Tibial artery (tissue), 4 donors: ENCODE results near the gene DCAF4.

ENCODE experiments used
- DNase-seq, 2 donors: peaks; one replicate each; pipeline ENCODE4 v3.0.0-alpha.2; 2019
- H3K27ac ChIP-seq, 2 donors: fragments of 200-600 bp; sonication (generic) in 1 of 2; 1 replicate in 1 of 2; 2 replicates in 1 of 2; pipeline ENCODE4 v1.5.1; 2018 to 2019; ENCODE audit warnings: mild to moderate bottlenecking in 1 of 2
- H3K27me3 ChIP-seq, 2 donors: fragments of 200-600 bp; sonication (generic) in 1 of 2; one replicate each; pipeline versions ENCODE4 v1.5.1 to v1.6.0; 2016 to 2019
- H3K36me3 ChIP-seq, 3 donors: fragments of 200-600 bp; sonication (generic) in 2 of 3; one replicate each; pipeline ENCODE4 v1.5.1; 2016 to 2019; ENCODE audit warnings: mild to moderate bottlenecking in 2 of 3
- H3K4me1 ChIP-seq, 4 donors: fragments of 200-600 bp; sonication (generic) in 2 of 4; 1 replicate in 3 of 4; 2 replicates in 1 of 4; pipeline ENCODE4 v1.5.1; 2016 to 2019
- H3K4me3 ChIP-seq, 2 donors: fragments of 200-600 bp; sonication (generic) in 1 of 2; 1 replicate in 1 of 2; 2 replicates in 1 of 2; pipeline ENCODE4 v1.5.1; 2018 to 2019; ENCODE audit warnings: mild to moderate bottlenecking in 2 of 2
- H3K9me3 ChIP-seq, 3 donors: fragments of 200-600 bp; sonication (generic) in 1 of 3; one replicate each; pipeline ENCODE4 v1.5.1; 2016 to 2019
- CTCF ChIP-seq, 2 experiments: fragments of 200-600 bp in 1 of 2; fragments of 450-650 bp in 1 of 2; IDR thresholded peaks; one replicate each; pipeline ENCODE4 v1.5.1; 2017 to 2019; ENCODE audit warnings: antibody characterized with exemption in 2 of 2, mild to moderate bottlenecking in 1 of 2, moderate library complexity in 1 of 2
- intact Hi-C: fragments of 100-400 bp; cut with DNase I; formaldehyde crosslinking; loops from one replicate; pipeline ENCODE4 v1.15.0; 2023; ENCODE audit warnings: low total_unique reads

The DCAF4 gene

GRCh38 chr14:72932893-72933292 is 6.6 kb downstream of the DCAF4 start:
- DNase-seq, result no peak
- Histone ChIP-seq H3K4me3 (no peak overlapping the region), H3K4me1 (no peaks in the 10 kb centered on the region), H3K27ac (no peak overlapping the region), H3K27me3 (no peaks in the 10 kb centered on the region), H3K36me3 (peaks cover 0 to 15% (median 1%) of the 10 kb centered on the region in 3 donors), H3K9me3 (no peaks in the 10 kb centered on the region)
- intact Hi-C loops, result no loop called here
- no peak for TF ChIP-seq CTCF (IDR thresholded peaks at IDR 0.05)

- Histone ChIP-seq H3K9me3 (no peaks in the 10 kb centered on the region), H3K4me3 (no peak overlapping the region), H3K36me3 (peaks cover 36 to 71% (median 67%) of the 10 kb centered on the region in 3 donors), H3K4me1 (no peaks in the 10 kb centered on the region), H3K27me3 (no peaks in the 10 kb centered on the region), H3K27ac (no peak overlapping the region)
- intact Hi-C loops, result no loop called here
- TF ChIP-seq CTCF (IDR thresholded peaks at IDR 0.05), result no peak
- no peak for DNase-seq
Observed at GRCh38 chr14:72939630-72940029, 13.4 kb downstream of the DCAF4 start.

GRCh38 chr14:72941286-72941985 is 15.2 kb downstream of the DCAF4 start:
- Histone ChIP-seq H3K4me3 (no peak overlapping the region), H3K4me1 (no peaks in the 10 kb centered on the region), H3K27me3 (no peaks in the 10 kb centered on the region), H3K36me3 (peaks cover 45 to 89% (median 82%) of the 10 kb centered on the region in 3 donors), H3K27ac (no peak overlapping the region), H3K9me3 (no peaks in the 10 kb centered on the region)
- intact Hi-C loops, result no loop called here
- no peak for DNase-seq
- TF ChIP-seq CTCF (IDR thresholded peaks at IDR 0.05), result no peak

GRCh38 chr14:72942934-72943333 is 16.7 kb downstream of the DCAF4 start:
- Histone ChIP-seq H3K4me1 (no peaks in the 10 kb centered on the region), H3K4me3 (no peak overlapping the region), H3K27me3 (no peaks in the 10 kb centered on the region), H3K9me3 (no peaks in the 10 kb centered on the region), H3K36me3 (peaks cover 49 to 100% (median 92%) of the 10 kb centered on the region in 3 donors), H3K27ac (no peak overlapping the region)
- intact Hi-C loops, result no loop called here
- DNase-seq, result no peak
- no peak for TF ChIP-seq CTCF (IDR thresholded peaks at IDR 0.05)

- DNase-seq, result no peak
- Histone ChIP-seq H3K27ac (no peak overlapping the region), H3K36me3 (peaks cover 46 to 90% (median 81%) of the 10 kb centered on the region in 3 donors), H3K4me3 (no peak overlapping the region), H3K4me1 (no peaks in the 10 kb centered on the region), H3K27me3 (no peaks in the 10 kb centered on the region), H3K9me3 (no peaks in the 10 kb centered on the region)
- no peak for TF ChIP-seq CTCF (IDR thresholded peaks at IDR 0.05)
- intact Hi-C loops, result no loop called here
Observed at GRCh38 chr14:72943876-72944430, 17.7 kb downstream of the DCAF4 start.
